H9 (cell line): ENCODE data around the gene JMJD8. TPM values are rescaled to one million over a fixed set of nuclear protein-coding genes. Genes with fewer than 3 reads are reported as not detected.

Experiments used
- DNase-seq: peaks from one replicate; pipeline ENCODE4 v3.0.0-alpha.2; 2017
- H2AFZ ChIP-seq: one replicate; pipeline ENCODE4 v1.6.1; 2013; ENCODE audit warnings: mild to moderate bottlenecking, low read length, control low read depth, moderate library complexity
- H2AK5ac ChIP-seq: 2 replicates; pipeline ENCODE4 v1.6.1; 2013; ENCODE audit warnings: low read length, control low read depth, mixed read lengths; ENCODE audit not compliant: insufficient read length
- H2BK120ac ChIP-seq: one replicate; pipeline ENCODE4 v1.6.1; 2013; ENCODE audit warnings: low read depth, mild to moderate bottlenecking, low read length, control low read depth, inconsistent platforms; ENCODE audit not compliant: poor library complexity, severe bottlenecking
- H2BK12ac ChIP-seq: 2 replicates; pipeline ENCODE4 v1.6.1; 2013; ENCODE audit warnings: low read length, control low read depth, mixed read lengths, low read depth; ENCODE audit not compliant: insufficient read length
- H2BK15ac ChIP-seq: 2 replicates; pipeline ENCODE4 v1.6.1; 2013; ENCODE audit warnings: low read depth, low read length, control low read depth
- H2BK20ac ChIP-seq: one replicate; pipeline ENCODE4 v1.6.1; 2013; ENCODE audit warnings: low read depth, mild to moderate bottlenecking, low read length, control low read depth, inconsistent platforms; ENCODE audit not compliant: poor library complexity, severe bottlenecking
- H2BK5ac ChIP-seq: 2 replicates; pipeline ENCODE4 v1.6.1; 2013; ENCODE audit warnings: low read length, control low read depth, mixed read lengths; ENCODE audit not compliant: insufficient read length
- H3K14ac ChIP-seq: 2 replicates; pipeline ENCODE4 v1.6.1; 2013; ENCODE audit warnings: low read length, control low read depth; ENCODE audit not compliant: insufficient read depth
- H3K18ac ChIP-seq: 2 replicates; pipeline ENCODE4 v1.6.1; 2013; ENCODE audit warnings: low read depth, mild to moderate bottlenecking, mixed read lengths, low read length, control low read depth; ENCODE audit not compliant: insufficient read length
- H3K23ac ChIP-seq: 2 replicates; pipeline ENCODE4 v1.6.1; 2013; ENCODE audit warnings: low read length, control low read depth, mixed read lengths, low read depth; ENCODE audit not compliant: insufficient read length
- H3K23me2 ChIP-seq: 2 replicates; pipeline ENCODE4 v1.6.1; 2013; ENCODE audit warnings: low read depth, mild to moderate bottlenecking, mixed read lengths, low read length, control low read depth; ENCODE audit not compliant: insufficient read length, poor library complexity, severe bottlenecking
- H3K27ac ChIP-seq: 2 replicates; pipeline ENCODE4 v1.5.1; 2013; ENCODE audit warnings: low read length, control low read depth, mixed read lengths, low read depth; ENCODE audit not compliant: insufficient read length
- H3K27me3 ChIP-seq: 2 replicates; pipeline ENCODE4 v1.6.1; 2013; ENCODE audit warnings: low read length, control low read depth, inconsistent platforms; ENCODE audit not compliant: insufficient read depth
- H3K4ac ChIP-seq: 2 replicates; pipeline ENCODE4 v1.6.1; 2013; ENCODE audit warnings: low read depth, mild to moderate bottlenecking, control low read depth, inconsistent platforms, low read length, moderate library complexity
- H3K4me1 ChIP-seq: 2 replicates; pipeline ENCODE4 v1.6.1; 2013; ENCODE audit warnings: low read length, control low read depth, inconsistent platforms; ENCODE audit not compliant: insufficient read depth
- H3K4me2 ChIP-seq: 2 replicates; pipeline ENCODE4 v1.6.1; 2013; ENCODE audit warnings: low read length, control low read depth, mixed read lengths; ENCODE audit not compliant: insufficient read length, insufficient read depth
- H3K56ac ChIP-seq: 2 replicates; pipeline ENCODE4 v1.6.1; 2013; ENCODE audit warnings: low read depth, mild to moderate bottlenecking, mixed read lengths, low read length, control low read depth; ENCODE audit not compliant: insufficient read length
- H3K79me1 ChIP-seq: 2 replicates; pipeline ENCODE4 v1.6.1; 2013; ENCODE audit warnings: low read depth, mild to moderate bottlenecking, moderate library complexity, low read length, control low read depth, inconsistent platforms; ENCODE audit not compliant: insufficient read depth, poor library complexity, severe bottlenecking
- H3K79me2 ChIP-seq: 2 replicates; pipeline ENCODE4 v1.6.1; 2013; ENCODE audit warnings: low read length, control low read depth, inconsistent platforms; ENCODE audit not compliant: insufficient read depth
- H3K9ac ChIP-seq: 2 replicates; pipeline ENCODE4 v1.6.1; 2013; ENCODE audit warnings: low read length, control low read depth, mixed read lengths; ENCODE audit not compliant: insufficient read length; ENCODE audit errors: extremely low read depth
- H3K9me3 ChIP-seq: one replicate; pipeline ENCODE4 v1.6.1; 2013; ENCODE audit warnings: low read depth, low read length, inconsistent platforms; ENCODE audit not compliant: control insufficient read depth
- H3T11ph ChIP-seq: one replicate; pipeline ENCODE4 v1.6.1; 2013; ENCODE audit warnings: mild to moderate bottlenecking, low read length, control low read depth, inconsistent platforms
- H4K20me1 ChIP-seq: one replicate; pipeline ENCODE4 v1.6.1; 2013; ENCODE audit not compliant: control insufficient read depth, insufficient read length, insufficient read depth
- H4K5ac ChIP-seq: 2 replicates; pipeline ENCODE4 v1.6.1; 2013; ENCODE audit warnings: low read depth, mild to moderate bottlenecking, mixed read lengths, low read length, control low read depth; ENCODE audit not compliant: insufficient read length
- H4K8ac ChIP-seq: replicated peaks from 2 replicates; pipeline ENCODE4 v1.6.1; 2013; ENCODE audit warnings: low read length, control low read depth, mixed read lengths, low read depth; ENCODE audit not compliant: insufficient read length
- H4K91ac ChIP-seq: 2 replicates; pipeline ENCODE4 v1.6.1; 2013; ENCODE audit warnings: low read depth, mild to moderate bottlenecking, moderate library complexity, mixed read lengths, low read length, control low read depth; ENCODE audit not compliant: insufficient read length
- H3K27ac Mint-ChIP-seq, 3 experiments: 2 replicates in 2 of 3; 3 replicates in 1 of 3; pipeline ENCODE4 v1.8.0; 2020 to 2021; ENCODE audit warnings: mixed read lengths in 3 of 3, mild to moderate bottlenecking in 1 of 3, moderate library complexity in 1 of 3
- H3K27me3 Mint-ChIP-seq: 2 replicates; pipeline ENCODE4 v1.8.0; 2021; ENCODE audit warnings: low read depth, mild to moderate bottlenecking, moderate library complexity, mixed read lengths
- H3K36me3 Mint-ChIP-seq, 3 experiments: 2 replicates in 2 of 3; 3 replicates in 1 of 3; pipeline ENCODE4 v1.8.0; 2020 to 2021; ENCODE audit warnings: low read depth in 3 of 3, mixed read lengths in 3 of 3; ENCODE audit not compliant: insufficient read depth in 1 of 3
- H3K4me1 Mint-ChIP-seq, 2 experiments: 2 replicates each; pipeline ENCODE4 v1.8.0; 2020; ENCODE audit warnings: mixed read lengths in 2 of 2
- H3K4me3 Mint-ChIP-seq, 2 experiments: 2 replicates in 1 of 2; 3 replicates in 1 of 2; pipeline ENCODE4 v1.8.0; 2020 to 2021; ENCODE audit warnings: mild to moderate bottlenecking in 2 of 2, mixed read lengths in 2 of 2, moderate library complexity in 1 of 2
- H3K9me3 Mint-ChIP-seq, 2 experiments: 2 replicates in 1 of 2; 3 replicates in 1 of 2; pipeline ENCODE4 v1.8.0; 2020; ENCODE audit warnings: mild to moderate bottlenecking in 2 of 2, mixed read lengths in 2 of 2, moderate library complexity in 1 of 2
- WGBS: extraction: QIAGEN DNeasy Blood & Tissue Kit; methylation state at CpG from one replicate; pipeline ENCODE4 v1.1.7; 2013; ENCODE audit warnings: missing lambda C conversion rate, low lambda C conversion rate, mixed read lengths; ENCODE audit not compliant: insufficient read length; ENCODE audit errors: extremely low coverage; 5-methylcytosine and 5-hydroxymethylcytosine counted together
- total RNA-seq: library from RNA; stranded (reverse); gene quantifications from 2 replicates; pipeline ENCODE4 v1.2.1, GENCODE V29; 2021
- TF ChIP-seq, protein P1 (sequence below): fragments of 200-600 bp; sonication (generic); conservative IDR thresholded peaks from 3 replicates; pipeline ENCODE4 v1.8.0; 2021; ENCODE audit warnings: antibody characterized with exemption, mild to moderate bottlenecking

JMJD8 gene
- total RNA-seq, 1 experiment from 2014 or later: 52.7 TPM

DNA sequence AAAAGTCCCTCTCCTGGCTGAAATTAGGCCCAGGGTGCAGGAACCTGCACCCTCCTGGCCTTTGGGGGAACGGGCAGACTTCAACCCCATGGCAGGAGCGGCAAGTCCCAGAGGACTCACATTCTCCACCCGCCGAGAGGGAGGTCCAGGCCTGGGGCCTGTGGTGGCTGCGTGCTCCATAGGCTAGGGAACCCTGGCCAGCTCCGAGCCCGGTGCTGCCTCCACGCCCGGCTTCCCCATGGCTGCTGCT is 42.0 kb upstream of the JMJD8 start:
- no peak overlapping the region for H2BK12ac ChIP-seq
- H3K36me3 Mint-ChIP-seq: peaks cover 0 to 5% (median 3%) of the 10 kb centered on the region in 3 experiments; a peak in 1 of 7 replicates
- H3K14ac ChIP-seq: no peak overlapping the region
- peak overlapping the region; percentile 56 to 80; a peak in 3 of 5 replicates for H3K4me3 Mint-ChIP-seq
- H3K9ac ChIP-seq: no peak overlapping the region
- no peak overlapping the region for H2BK5ac ChIP-seq
- no peak overlapping the region for H2BK20ac ChIP-seq
- no peak overlapping the region for H4K5ac ChIP-seq
- peaks cover 14% of the 10 kb centered on the region for H3K27me3 Mint-ChIP-seq
- no peak overlapping the region for H3K56ac ChIP-seq
- H3K23me2 ChIP-seq: peaks cover 11% of the 10 kb centered on the region
- H3K79me1 ChIP-seq: no peaks in the 10 kb centered on the region
- no peaks in the 10 kb centered on the region for H3K27me3 ChIP-seq
- no peak for DNase-seq
- no peak overlapping the region for H2BK120ac ChIP-seq
- no peaks in the 10 kb centered on the region for H3K4me1 ChIP-seq
- no peak overlapping the region for H2AFZ ChIP-seq
- H3K79me2 ChIP-seq: no peaks in the 10 kb centered on the region
- TF ChIP-seq, protein P1, sequence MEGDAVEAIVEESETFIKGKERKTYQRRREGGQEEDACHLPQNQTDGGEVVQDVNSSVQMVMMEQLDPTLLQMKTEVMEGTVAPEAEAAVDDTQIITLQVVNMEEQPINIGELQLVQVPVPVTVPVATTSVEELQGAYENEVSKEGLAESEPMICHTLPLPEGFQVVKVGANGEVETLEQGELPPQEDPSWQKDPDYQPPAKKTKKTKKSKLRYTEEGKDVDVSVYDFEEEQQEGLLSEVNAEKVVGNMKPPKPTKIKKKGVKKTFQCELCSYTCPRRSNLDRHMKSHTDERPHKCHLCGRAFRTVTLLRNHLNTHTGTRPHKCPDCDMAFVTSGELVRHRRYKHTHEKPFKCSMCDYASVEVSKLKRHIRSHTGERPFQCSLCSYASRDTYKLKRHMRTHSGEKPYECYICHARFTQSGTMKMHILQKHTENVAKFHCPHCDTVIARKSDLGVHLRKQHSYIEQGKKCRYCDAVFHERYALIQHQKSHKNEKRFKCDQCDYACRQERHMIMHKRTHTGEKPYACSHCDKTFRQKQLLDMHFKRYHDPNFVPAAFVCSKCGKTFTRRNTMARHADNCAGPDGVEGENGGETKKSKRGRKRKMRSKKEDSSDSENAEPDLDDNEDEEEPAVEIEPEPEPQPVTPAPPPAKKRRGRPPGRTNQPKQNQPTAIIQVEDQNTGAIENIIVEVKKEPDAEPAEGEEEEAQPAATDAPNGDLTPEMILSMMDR: no peak
- no peak overlapping the region for H3K27ac ChIP-seq
- H3K23ac ChIP-seq: no peak overlapping the region
- H3K4ac ChIP-seq: no peak overlapping the region
- no peaks in the 10 kb centered on the region for H3K9me3 Mint-ChIP-seq
- H3K9me3 ChIP-seq: no peaks in the 10 kb centered on the region
- H3K27ac Mint-ChIP-seq: no peak overlapping the region
- H3K4me1 Mint-ChIP-seq: no peaks in the 10 kb centered on the region
- H4K20me1 ChIP-seq: no peaks in the 10 kb centered on the region
- no CpG with 5 or more reads among the region's 9 CpGs for WGBS
- no peak overlapping the region for H4K91ac ChIP-seq
- H4K8ac ChIP-seq: no peak overlapping the region
- H2AK5ac ChIP-seq: no peak overlapping the region
- no peak overlapping the region for H3T11ph ChIP-seq
- no peak overlapping the region for H3K18ac ChIP-seq
- no peak overlapping the region for H2BK15ac ChIP-seq
- peak overlapping the region; percentile 10 for H3K4me2 ChIP-seq
